ENCODE results near the gene CDK14.

CDK14 gene

DNA sequence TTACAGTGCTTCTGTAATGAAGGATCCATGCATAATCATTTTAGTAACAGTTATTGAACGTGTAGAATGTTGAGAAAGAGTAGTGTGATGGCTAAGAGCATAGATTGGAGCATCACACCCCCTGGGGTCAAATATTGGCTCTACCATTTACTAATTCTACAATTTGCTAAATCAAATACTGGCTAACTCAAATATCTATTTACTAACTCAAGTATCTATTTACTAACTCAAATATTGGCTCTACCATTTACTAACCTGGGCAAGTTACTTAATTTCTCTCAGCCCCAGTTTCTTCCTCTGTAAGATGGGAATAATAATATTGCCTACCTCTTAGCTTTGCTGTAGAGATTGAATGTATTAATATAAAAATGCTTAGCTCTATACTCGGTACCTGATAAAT lies 64.0 kb downstream of the CDK14 start:
- DNase-seq (no peak), ATAC-seq (ENCODE audit: insufficient read depth, low read depth) (no peak)
- Histone ChIP-seq H2AFZ (ENCODE audit: low read depth, low read length) (no peak overlapping the region), H3K36me3 (ENCODE audit: insufficient read depth, low read length) (no peaks in the 10 kb centered on the region), H3K9ac (ENCODE audit: low read depth, low read length) (no peak overlapping the region), H3K79me2 (ENCODE audit: insufficient read depth, low read length) (no peaks in the 10 kb centered on the region), H3K4me3 (ENCODE audit: low read depth in 1 of 2, low read length in 2 of 2) (no peak overlapping the region), H4K20me1 (ENCODE audit: insufficient read depth, low read length) (no peaks in the 10 kb centered on the region), H3K4me2 (ENCODE audit: insufficient read depth, low read length) (no peak overlapping the region), H3K27ac (ENCODE audit: low read length) (no peak overlapping the region), H3K9me3 (ENCODE audit: insufficient read depth, low read length, severe bottlenecking) (no peaks in the 10 kb centered on the region), H3K4me1 (ENCODE audit: insufficient read depth, low read length) (no peaks in the 10 kb centered on the region), H3K27me3 (ENCODE audit: insufficient read depth, low read length, poor library complexity) (no peaks in the 10 kb centered on the region)
- no peak for TF ChIP-seq EZH2 (IDR thresholded peaks at IDR 0.05; ENCODE audit: borderline replicate concordance, low read depth, low read length, severe bottlenecking)
- TF ChIP-seq, protein P1, sequence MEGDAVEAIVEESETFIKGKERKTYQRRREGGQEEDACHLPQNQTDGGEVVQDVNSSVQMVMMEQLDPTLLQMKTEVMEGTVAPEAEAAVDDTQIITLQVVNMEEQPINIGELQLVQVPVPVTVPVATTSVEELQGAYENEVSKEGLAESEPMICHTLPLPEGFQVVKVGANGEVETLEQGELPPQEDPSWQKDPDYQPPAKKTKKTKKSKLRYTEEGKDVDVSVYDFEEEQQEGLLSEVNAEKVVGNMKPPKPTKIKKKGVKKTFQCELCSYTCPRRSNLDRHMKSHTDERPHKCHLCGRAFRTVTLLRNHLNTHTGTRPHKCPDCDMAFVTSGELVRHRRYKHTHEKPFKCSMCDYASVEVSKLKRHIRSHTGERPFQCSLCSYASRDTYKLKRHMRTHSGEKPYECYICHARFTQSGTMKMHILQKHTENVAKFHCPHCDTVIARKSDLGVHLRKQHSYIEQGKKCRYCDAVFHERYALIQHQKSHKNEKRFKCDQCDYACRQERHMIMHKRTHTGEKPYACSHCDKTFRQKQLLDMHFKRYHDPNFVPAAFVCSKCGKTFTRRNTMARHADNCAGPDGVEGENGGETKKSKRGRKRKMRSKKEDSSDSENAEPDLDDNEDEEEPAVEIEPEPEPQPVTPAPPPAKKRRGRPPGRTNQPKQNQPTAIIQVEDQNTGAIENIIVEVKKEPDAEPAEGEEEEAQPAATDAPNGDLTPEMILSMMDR (IDR thresholded peaks at IDR 0.05; ENCODE audit: borderline replicate concordance, extremely low read depth, low read length, poor library complexity, severe bottlenecking) = no peak

GRCh38 chr7:90660819-90661218 lies 64.7 kb downstream of the CDK14 start:
- Histone ChIP-seq H3K9me3 (ENCODE audit: insufficient read depth, low read length, severe bottlenecking) (no peaks in the 10 kb centered on the region), H4K20me1 (ENCODE audit: insufficient read depth, low read length) (no peaks in the 10 kb centered on the region), H3K27me3 (ENCODE audit: insufficient read depth, low read length, poor library complexity) (no peaks in the 10 kb centered on the region), H3K79me2 (ENCODE audit: insufficient read depth, low read length) (no peaks in the 10 kb centered on the region), H2AFZ (ENCODE audit: low read depth, low read length) (no peak overlapping the region), H3K4me1 (ENCODE audit: insufficient read depth, low read length) (no peaks in the 10 kb centered on the region), H3K9ac (ENCODE audit: low read depth, low read length) (no peak overlapping the region), H3K4me2 (ENCODE audit: insufficient read depth, low read length) (no peak overlapping the region), H3K27ac (ENCODE audit: low read length) (no peak overlapping the region), H3K4me3 (ENCODE audit: low read depth in 1 of 2, low read length in 2 of 2) (no peak overlapping the region), H3K36me3 (ENCODE audit: insufficient read depth, low read length) (no peaks in the 10 kb centered on the region)
- TF ChIP-seq EZH2 (IDR thresholded peaks at IDR 0.05; ENCODE audit: borderline replicate concordance, low read depth, low read length, severe bottlenecking) = no peak
- TF ChIP-seq, protein P1 (IDR thresholded peaks at IDR 0.05; ENCODE audit: borderline replicate concordance, extremely low read depth, low read length, poor library complexity, severe bottlenecking) = no peak
- ATAC-seq (ENCODE audit: insufficient read depth, low read depth) = no peak
- DNase-seq = no peak

DNA sequence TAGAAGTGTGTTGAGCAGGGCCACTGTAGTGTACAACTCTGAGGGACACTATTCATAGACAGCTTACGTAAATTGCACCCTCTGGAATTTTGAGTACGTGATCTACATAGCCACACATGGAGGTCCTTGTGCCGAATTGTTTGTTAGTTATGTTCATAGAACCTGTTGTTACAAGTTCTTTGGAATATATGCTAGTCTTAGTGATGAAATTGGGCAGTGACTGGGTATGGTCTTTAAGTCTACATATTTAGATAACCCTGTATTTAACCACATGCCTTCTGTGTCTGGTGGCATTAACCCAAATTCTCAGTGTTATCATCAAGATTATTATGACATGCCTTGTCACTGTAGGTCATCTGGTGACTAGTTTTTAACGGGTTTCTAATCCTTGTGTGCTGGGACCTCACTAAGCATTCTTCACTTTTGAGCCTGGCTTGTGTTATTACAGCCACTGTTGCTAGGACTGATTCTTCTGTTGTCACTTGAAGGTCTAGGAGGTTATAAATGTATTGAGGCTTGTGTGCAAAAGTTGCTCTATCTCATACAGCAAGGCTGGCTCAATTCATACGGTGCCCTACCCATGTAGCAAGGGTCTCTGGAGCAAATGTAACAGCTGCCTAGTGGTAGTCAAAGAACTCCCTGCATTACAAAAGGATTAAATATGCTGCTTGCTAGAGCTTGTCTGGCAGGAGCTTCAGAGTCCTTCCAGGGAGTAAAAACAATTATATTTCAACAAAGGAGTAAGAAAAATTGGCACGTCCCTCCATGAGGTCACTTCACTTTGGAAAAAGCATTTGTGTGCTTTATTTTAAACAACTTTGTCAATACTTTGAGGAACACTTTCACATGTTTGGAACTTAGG lies 65.4 kb downstream of the CDK14 start:
- Histone ChIP-seq H3K4me1 (ENCODE audit: insufficient read depth, low read length) (no peaks in the 10 kb centered on the region), H4K20me1 (ENCODE audit: insufficient read depth, low read length) (no peaks in the 10 kb centered on the region), H3K27ac (ENCODE audit: low read length) (no peak overlapping the region), H3K4me2 (ENCODE audit: insufficient read depth, low read length) (no peak overlapping the region), H3K9ac (ENCODE audit: low read depth, low read length) (no peak overlapping the region), H3K27me3 (ENCODE audit: insufficient read depth, low read length, poor library complexity) (no peaks in the 10 kb centered on the region), H3K4me3 (ENCODE audit: low read depth in 1 of 2, low read length in 2 of 2) (no peak overlapping the region), H3K36me3 (ENCODE audit: insufficient read depth, low read length) (no peaks in the 10 kb centered on the region), H3K9me3 (ENCODE audit: insufficient read depth, low read length, severe bottlenecking) (no peaks in the 10 kb centered on the region), H2AFZ (ENCODE audit: low read depth, low read length) (no peak overlapping the region), H3K79me2 (ENCODE audit: insufficient read depth, low read length) (no peaks in the 10 kb centered on the region)
- TF ChIP-seq, protein P1 (IDR thresholded peaks at IDR 0.05; ENCODE audit: borderline replicate concordance, extremely low read depth, low read length, poor library complexity, severe bottlenecking) = no peak
- no peak for TF ChIP-seq EZH2 (IDR thresholded peaks at IDR 0.05; ENCODE audit: borderline replicate concordance, low read depth, low read length, severe bottlenecking)
- no peak for ATAC-seq (ENCODE audit: insufficient read depth, low read depth)
- no peak for DNase-seq

Data from DND-41 (cell line).